NCI-H82 treated with DMSO at 0.1 percent for 48 hours (cell line): ENCODE results near the gene ZNFX1.
"Not testable (repeated sequence)": the region's sequence is repeated elsewhere in the genome, so short reads cannot be mapped to it uniquely, and the experiment has no call there.

Experiments used
- DNase-seq: peaks from one replicate; lab custom pipeline; 2025; ENCODE audit not compliant: unreplicated experiment; lab: John Stamatoyannopoulos, UW

The ZNFX1 gene

DNA sequence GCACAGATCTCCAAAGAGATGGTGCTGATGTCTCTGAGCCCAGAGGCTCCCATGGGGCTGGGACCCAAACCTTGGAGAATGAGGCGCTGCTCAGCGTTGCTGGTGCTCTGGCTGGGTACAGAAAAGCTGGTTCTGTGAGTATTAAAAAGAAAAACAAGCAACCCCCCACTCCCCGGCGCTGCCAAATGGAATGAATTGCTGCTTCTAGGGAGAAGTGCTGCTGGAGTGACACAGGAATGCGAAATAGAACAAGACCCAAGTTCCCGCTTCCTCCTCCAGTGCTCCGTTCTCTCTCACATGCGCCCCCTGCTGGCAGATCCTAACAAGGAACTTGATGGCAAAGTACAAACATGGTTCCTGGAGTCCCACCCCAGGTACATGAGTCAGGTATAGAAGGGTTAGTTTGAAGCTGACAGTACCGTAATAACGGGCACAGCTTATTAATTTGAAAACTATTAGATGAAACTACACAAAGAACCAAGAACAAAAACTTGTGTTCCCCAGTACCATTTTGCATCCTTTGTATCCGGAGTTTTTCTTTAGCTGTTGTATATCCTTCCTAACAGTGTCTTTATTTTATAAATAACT lies 60.8 kb downstream of the ZNFX1 start:
- peak; percentile 79 for DNase-seq

GRCh38 chr20:49215232-49215631 lies 62.6 kb downstream of the ZNFX1 start:
- no peak for DNase-seq

GRCh38 chr20:49214571-49214970 lies 63.3 kb downstream of the ZNFX1 start:
- DNase-seq = no peak

DNA sequence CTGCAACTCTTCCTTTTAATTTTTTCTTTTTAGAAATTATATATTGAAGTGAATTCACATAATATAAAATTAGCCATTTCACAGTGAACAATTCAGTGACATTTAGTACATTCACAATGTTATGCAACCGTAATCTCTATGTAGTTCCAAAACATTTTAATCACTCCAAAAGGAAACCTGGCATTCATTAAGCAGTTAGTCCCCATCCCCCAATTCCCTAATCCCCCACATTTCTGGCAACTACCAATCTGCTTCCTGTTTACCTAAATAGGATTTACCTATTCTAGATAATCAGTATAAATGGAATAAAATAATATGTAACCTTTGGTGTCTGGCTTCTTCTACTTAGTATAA lies 67.1 kb downstream of the ZNFX1 start:
- no peak for DNase-seq

- DNase-seq = no peak
Observed at GRCh38 chr20:49210101-49210756, 67.6 kb downstream of the ZNFX1 start.

GRCh38 chr20:49207076-49207475 lies 70.8 kb downstream of the ZNFX1 start:
- DNase-seq = peak; percentile 1

DNA sequence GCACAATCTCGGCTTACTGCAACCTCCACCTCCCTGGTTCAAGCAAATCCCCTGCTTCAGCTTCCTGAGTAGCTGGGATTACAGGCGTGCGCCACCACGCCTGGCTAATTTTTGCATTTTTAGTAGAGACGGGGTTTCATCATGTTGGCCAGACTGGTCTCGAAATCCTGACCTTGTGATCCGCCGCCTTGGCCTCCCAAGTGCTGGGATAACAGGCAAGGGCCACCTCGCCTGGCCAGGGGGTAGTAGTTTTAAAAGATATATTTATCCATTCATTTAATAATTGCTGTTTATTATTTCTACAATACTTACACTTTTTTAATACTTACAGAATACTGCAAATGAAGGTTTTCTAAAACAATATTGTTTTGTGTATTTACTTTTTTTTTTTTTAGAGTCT lies 74.1 kb downstream of the ZNFX1 start:
- DNase-seq = no peak

- DNase-seq = no peak
Observed at GRCh38 chr20:49203011-49203410, 74.8 kb downstream of the ZNFX1 start.

DNA sequence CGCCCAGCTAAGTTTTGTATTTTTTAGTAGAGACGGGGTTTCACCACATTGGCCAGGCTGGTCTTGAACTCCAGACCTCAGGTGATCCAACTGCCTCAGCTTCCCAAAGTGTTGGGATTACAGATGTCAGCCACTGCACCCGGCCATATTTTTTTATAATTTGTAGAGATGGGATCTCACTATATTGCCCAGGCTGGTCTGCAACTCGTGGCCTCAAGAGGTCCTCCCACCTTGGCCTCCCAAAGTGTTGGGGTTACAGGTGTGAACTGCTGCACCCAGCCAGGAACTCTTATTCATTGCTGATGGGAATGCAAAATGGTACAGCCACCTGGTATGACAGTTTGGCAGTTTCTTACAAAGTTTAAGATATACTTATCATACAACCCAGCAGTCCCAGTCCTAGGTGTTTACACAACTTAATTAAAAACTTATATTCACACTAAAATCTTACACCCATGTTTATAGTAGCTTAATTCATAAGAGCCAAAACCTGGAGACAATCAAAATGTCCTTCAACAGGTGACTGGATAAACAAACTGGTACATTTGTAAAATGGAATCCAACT lies 78.0 kb downstream of the ZNFX1 start:
- DNase-seq = no peak

DNA sequence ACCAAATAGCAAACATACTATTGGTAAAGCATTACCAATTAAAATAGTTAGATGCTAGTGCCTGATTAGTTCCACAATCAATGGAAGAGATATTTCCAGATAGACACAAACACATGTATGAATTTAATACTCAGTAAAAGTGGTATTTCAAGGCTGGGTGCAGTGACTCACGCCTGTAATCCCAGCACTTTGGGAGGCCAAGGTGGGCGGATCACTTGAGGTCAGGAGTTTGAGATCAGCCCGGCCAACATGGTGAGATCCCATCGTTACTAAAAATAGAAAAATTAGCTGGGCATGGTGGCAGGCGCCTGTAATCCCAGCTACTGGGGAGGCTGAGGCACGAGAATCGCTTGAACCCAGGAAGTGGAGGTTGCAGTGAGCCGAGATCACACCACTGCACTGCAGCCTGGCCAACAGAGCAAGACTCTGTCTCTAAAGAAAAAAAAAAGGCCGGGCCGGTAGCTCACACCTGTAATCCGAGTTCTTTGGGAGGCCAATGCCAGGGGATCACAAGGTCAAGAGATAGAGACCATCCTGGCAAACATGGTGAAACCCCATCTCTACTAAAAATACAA lies 84.8 kb downstream of the ZNFX1 start:
- DNase-seq = not testable (repeated sequence)
